ENCODE measurements around the gene FAM181A.

Gene FAM181A

GRCh38 chr14:93926873-93927799 lies at the start of gene FAM181A:
FAM181A (plus strand) TSS chr14:93927344; CDS start chr14:93928286, 942 bp downstream.
- no peak for DNase-seq (ENCODE audit: low read depth in 2 of 2)

GRCh38 chr14:93878212-93878611 lies 48.9 kb upstream of the FAM181A start:
- no peak for DNase-seq (ENCODE audit: low read depth in 2 of 2)

GRCh38 chr14:93878871-93879270 lies 48.3 kb upstream of the FAM181A start:
- no peak for DNase-seq (ENCODE audit: low read depth in 2 of 2)

- DNase-seq (ENCODE audit: low read depth in 2 of 2) = no peak
Observed at GRCh38 chr14:93879362-93879983, 47.7 kb upstream of the FAM181A start.

- no peak for DNase-seq (ENCODE audit: low read depth in 2 of 2)
Observed at GRCh38 chr14:93880021-93880820, 46.9 kb upstream of the FAM181A start.

DNA sequence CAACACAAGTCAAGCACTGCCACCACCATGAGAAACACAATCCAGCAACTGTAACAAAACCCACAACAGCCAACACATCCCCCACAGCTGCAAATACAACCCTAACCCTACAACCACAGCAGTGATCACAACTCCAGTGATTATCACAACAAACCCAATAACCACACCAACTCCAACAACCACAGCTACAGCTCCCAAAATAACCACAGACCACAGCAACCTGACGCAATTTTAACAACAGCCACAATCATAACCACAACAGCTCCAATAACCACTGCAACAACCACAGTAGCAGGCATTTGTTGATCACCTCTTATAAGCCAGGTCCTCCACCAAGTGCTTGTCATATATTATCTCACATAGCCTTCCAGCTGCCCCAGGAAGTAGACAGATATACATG lies 42.2 kb upstream of the FAM181A start:
- DNase-seq (ENCODE audit: low read depth in 2 of 2) = no peak

DNA sequence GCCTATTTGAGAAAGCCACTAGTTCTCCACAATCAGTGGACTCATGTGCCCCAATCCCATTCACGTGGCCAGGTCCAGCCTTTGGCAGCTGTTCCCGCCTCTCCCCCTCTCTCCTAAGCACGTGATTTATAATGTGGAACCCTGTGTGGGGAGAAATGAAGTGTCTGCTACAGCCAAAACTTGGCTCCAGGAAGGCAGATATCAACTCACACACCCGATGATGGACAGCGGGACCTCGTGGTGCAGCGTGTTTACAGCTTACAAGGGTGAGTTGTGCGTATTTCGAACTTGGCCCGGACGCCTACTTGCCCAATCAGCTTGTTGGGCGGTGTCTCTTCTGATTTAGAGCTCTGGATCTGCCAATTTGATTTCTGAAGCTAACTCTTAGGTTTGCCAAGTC lies 38.1 kb upstream of the FAM181A start:
- DNase-seq (ENCODE audit: low read depth in 2 of 2) = no peak

DNA sequence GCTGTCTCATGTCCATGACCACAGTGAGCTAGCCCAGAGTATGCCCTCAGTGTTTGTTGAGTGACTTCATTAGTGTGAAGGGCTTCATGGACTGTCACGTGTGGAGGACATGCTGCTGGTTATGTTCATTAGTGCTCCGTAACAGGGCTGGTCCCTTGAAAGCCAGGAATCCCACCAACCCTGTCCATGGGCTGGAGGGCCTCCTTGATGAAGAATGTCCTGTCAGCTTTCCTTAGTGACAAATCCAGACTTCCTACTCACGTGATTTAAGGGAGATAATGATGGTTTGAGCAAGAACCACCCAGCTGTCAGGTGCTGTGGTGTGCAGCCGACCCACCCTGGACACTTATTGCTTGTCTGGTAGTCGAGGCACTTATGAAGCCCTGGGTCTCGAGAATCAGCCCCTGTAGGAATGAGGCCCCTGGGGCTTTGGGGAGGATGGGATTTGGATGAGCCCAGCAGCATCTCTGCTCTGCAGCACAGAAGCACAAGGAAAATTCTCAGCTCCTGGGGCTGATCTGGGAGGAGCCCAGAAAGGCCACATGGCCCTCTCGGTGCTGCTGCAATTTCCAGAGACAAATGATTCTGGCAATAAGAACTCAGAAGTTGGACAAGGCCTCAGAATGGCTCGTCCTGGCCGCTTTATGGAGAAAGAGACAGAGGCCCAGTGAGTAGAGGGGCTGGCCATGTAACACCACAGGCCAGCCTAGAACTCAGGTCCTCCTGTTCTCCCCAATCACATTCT lies 37.2 kb upstream of the FAM181A start:
- DNase-seq (ENCODE audit: low read depth in 2 of 2) = no peak

DNA sequence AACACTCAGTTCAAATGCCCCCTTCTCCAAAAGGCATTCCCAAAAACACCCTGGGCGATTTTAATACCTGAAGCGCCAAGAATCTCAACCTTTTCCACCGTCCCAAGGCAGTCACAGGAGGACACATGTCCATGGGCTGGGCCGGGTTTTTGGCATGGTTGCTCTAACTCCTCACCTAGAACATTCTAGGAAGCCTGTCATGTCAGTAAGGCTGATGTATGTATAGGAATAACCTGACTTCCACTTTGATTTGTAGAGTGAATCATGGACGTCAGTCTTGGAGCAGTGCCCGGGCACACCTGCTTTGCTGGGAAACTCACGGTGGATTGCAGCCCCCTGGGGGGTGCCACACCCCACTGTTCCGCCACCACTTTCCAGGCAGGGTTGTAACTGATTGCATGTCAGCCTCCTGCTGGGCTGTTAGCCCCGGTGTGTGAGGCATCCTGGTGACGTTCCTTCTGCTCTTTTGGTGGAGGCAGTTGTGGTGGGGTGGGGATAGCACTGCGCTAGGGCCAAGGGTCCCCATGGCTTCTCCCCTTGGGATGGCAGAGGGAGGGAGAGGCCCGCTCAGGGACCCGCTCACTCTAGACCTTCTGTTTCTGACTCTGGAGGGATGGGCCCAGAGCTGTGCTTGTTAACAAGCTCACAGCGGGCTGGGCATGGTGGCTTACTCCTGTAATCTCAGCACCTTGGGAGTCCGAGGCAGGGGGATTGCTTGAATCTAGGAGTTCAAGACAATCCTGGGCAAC lies 35.2 kb upstream of the FAM181A start:
- no peak for DNase-seq (ENCODE audit: low read depth in 2 of 2)

- DNase-seq (ENCODE audit: low read depth in 2 of 2) = no peak
Observed at GRCh38 chr14:93892505-93892839, 34.7 kb upstream of the FAM181A start.

DNA sequence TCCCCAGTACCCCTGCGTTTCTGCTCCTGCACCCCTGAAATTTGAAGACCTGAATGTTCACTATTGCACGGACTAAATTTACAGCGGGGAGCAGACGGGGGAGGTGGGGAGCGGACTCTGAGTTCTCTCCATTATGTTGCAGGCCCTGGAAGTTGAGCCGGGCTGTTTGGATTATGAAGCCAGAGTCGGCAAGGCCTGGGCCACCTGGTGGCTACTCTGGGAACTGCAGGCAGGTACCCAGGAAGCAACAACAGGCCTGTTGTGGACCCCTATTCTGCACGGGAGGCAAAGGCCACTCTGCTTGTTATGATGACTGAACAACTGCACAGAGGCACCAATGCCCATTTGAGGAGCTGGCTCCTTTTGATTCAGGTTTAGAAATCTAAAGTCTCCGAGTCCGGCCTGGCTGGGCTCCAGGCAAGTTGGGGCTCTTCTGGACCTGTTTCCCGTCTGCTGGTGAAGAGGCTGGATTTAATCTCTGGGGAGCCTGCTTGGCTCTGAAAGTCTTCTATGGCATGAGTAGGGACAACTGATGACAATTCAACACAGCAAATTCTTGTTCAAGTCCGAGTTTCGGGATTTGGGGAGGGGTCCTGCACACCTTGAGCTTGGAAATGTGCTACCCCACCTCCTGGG lies 34.1 kb upstream of the FAM181A start:
- peak; percentile 36 to 52 for DNase-seq (ENCODE audit: low read depth in 2 of 2)

GRCh38 chr14:93893661-93894261 lies 33.4 kb upstream of the FAM181A start:
- DNase-seq (ENCODE audit: low read depth in 2 of 2) = no peak

- DNase-seq (ENCODE audit: low read depth in 2 of 2) = no peak
Observed at GRCh38 chr14:93895023-93895604, 32.0 kb upstream of the FAM181A start.

GRCh38 chr14:93897476-93897845 lies 29.7 kb upstream of the FAM181A start:
- DNase-seq (ENCODE audit: low read depth in 2 of 2) = no peak

DNA sequence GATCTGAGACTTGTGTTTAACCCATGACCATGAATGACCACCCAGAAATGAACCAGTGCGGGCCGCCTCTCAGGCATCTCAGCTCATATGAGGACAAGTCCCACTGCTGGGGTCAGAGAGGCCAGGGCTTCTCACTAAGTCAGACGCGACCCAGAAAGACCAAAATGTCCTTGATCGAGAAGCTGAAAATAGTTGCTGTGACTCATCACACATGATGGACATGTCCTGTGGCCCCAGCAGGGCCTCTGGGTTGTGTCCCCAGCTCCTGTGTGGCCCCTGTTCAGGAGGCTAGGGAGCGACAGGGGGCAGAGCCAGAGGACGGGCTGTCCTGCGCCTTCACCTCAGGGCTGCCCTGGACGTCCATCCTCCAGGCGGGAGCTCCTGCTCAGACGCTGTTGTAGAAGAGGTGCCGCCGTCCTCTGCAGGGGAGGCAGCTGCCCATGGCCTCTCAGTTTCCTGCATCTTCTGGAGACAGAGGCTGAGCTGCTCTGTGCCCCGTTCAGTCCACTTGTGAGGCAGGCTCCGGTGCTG lies 29.0 kb upstream of the FAM181A start:
- no peak for DNase-seq (ENCODE audit: low read depth in 2 of 2)

GRCh38 chr14:93898731-93899130 lies 28.4 kb upstream of the FAM181A start:
- no peak for DNase-seq (ENCODE audit: low read depth in 2 of 2)

DNA sequence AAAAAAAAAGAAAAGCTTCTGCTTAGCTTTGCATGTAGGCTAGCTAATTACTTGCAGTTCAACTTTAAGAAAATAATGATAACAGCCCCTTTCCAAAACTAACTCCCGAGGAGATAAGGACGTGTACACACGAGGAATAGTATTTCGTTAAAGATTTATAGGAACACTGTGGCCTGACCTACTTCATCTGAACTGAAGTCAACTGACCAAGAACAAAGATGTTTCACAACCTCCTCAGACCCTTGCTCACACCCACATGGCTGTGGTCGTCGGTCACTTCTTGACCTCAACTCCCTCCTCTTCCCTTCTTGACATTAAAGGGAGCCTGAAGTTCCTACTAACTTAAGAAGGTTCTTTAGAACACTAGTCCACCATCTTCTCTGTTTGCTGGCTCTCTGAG lies 25.3 kb upstream of the FAM181A start:
- no peak for DNase-seq (ENCODE audit: low read depth in 2 of 2)

- no peak for DNase-seq (ENCODE audit: low read depth in 2 of 2)
Observed at GRCh38 chr14:93902619-93903307, 24.4 kb upstream of the FAM181A start.
